Islet precursor cell (in vitro differentiated cells): ENCODE data around the gene CHST9.
"Not testable (repeated sequence)": the region's sequence is repeated elsewhere in the genome, so short reads cannot be mapped to it uniquely, and the experiment has no call there.

ENCODE experiments used
- DNase-seq: peaks from one replicate; pipeline ENCODE4 v3.0.0-alpha.2; 2018

Gene CHST9

GRCh38 chr18:27185025-27185763 is at the start of gene CHST9:
CHST9 (minus strand) TSS chr18:27185308; CDS start chr18:27142809, 42,499 bp downstream.
- DNase-seq, result peak; percentile 76

GRCh38 chr18:27232355-27232754 is 47.2 kb upstream of the CHST9 start:
- DNase-seq, result not testable (repeated sequence)

- DNase-seq, result not testable (repeated sequence)
Observed at GRCh38 chr18:27231671-27232070, 46.6 kb upstream of the CHST9 start.

- DNase-seq, result not testable (repeated sequence)
Observed at GRCh38 chr18:27231221-27231620, 46.1 kb upstream of the CHST9 start.

- no peak for DNase-seq
Observed at GRCh38 chr18:27227721-27228120, 42.6 kb upstream of the CHST9 start.

- DNase-seq, result no peak
Observed at GRCh38 chr18:27226556-27227075, 41.5 kb upstream of the CHST9 start.

GRCh38 chr18:27225947-27226481 is 40.9 kb upstream of the CHST9 start:
- no peak for DNase-seq

GRCh38 chr18:27223526-27224291 is 38.6 kb upstream of the CHST9 start:
- peak; percentile 95 for DNase-seq

- DNase-seq, result no peak
Observed at GRCh38 chr18:27214831-27215230, 29.7 kb upstream of the CHST9 start.

- no peak for DNase-seq
Observed at GRCh38 chr18:27213123-27213717, 28.1 kb upstream of the CHST9 start.

- no peak for DNase-seq
Observed at GRCh38 chr18:27211569-27211968, 26.5 kb upstream of the CHST9 start.

GRCh38 chr18:27206411-27206810 is 21.3 kb upstream of the CHST9 start:
- no peak for DNase-seq

GRCh38 chr18:27202741-27203140 is 17.6 kb upstream of the CHST9 start:
- no peak for DNase-seq

- DNase-seq, result no peak
Observed at GRCh38 chr18:27198036-27198435, 12.9 kb upstream of the CHST9 start.

GRCh38 chr18:27188309-27188708 is 3.2 kb upstream of the CHST9 start:
- DNase-seq, result no peak

- no peak for DNase-seq
Observed at GRCh38 chr18:27185897-27186296, 789 bp upstream of the CHST9 start.

- peak; percentile 56 for DNase-seq
Observed at GRCh38 chr18:27184115-27185024, 738 bp downstream of the CHST9 start.

- DNase-seq, result no peak
Observed at GRCh38 chr18:27181726-27182125, 3.4 kb downstream of the CHST9 start.

GRCh38 chr18:27178424-27178823 is 6.7 kb downstream of the CHST9 start:
- DNase-seq, result no peak

- peak; percentile 61 for DNase-seq
Observed at GRCh38 chr18:27175914-27176313, 9.2 kb downstream of the CHST9 start.

GRCh38 chr18:27175245-27175644 is 9.9 kb downstream of the CHST9 start:
- DNase-seq, result no peak

GRCh38 chr18:27171993-27172392 is 13.1 kb downstream of the CHST9 start:
- DNase-seq, result no peak
